ENCODE data around the gene CNTNAP2. TPM values are rescaled to one million over a fixed set of nuclear protein-coding genes. Genes with fewer than 3 reads are reported as not detected.

The CNTNAP2 gene
- total and polyA plus RNA-seq, 2 experiments from 2014 or later: not detected

DNA sequence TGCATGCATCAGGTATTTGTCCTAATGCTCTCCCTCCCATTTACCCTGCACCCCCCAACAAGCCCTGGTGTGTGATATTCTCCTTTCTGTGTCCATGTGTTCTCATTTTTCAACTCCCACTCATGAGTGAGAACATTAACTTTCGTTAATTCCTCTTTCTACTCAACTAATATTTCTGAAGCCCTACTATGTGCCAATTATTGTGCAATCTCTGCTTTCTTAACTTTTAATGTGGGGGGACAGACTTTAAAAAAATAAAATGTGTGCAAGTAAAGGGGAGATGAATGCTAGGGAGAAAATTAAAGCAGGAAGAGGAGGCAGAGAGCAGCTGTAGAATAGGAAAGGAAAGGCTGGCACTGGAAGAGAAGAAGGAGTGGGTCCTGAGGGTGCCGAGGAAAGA lies 1520.0 kb downstream of the CNTNAP2 start:
- in situ Hi-C loops (cut with MboI): no loop called here

DNA sequence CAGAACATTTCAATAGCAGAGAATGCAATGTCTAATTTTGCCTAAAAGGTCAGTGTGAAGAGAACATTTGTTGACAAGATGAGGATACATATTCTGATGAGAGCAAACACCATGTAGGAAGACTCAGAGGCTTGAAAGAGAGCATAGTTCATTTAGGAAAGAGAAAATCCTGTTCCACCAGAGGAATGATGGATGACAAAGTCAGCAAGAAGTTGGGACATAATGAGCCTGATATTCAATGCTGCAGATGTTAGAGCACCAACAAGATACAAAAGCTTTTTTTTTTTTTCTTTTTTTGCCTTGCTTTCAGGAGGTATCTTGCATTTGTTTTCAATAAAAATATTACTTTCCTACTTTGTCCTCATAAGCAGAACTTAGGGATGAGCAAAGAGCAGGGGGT lies 1522.0 kb downstream of the CNTNAP2 start:
- H2AFZ ChIP-seq: no peak overlapping the region
- H3K9ac ChIP-seq: no peak overlapping the region
- in situ Hi-C loops (cut with MboI): no loop called here
- no peak overlapping the region for H3K4me3 ChIP-seq
- no peaks in the 10 kb centered on the region for H3K36me3 ChIP-seq (ENCODE audit: low read depth)
- no peak for DNase-seq
- H3K9me3 ChIP-seq (ENCODE audit: low read depth): no peaks in the 10 kb centered on the region
- no peaks in the 10 kb centered on the region for H3F3A ChIP-seq (ENCODE audit: insufficient read depth)
- H3K27ac ChIP-seq: no peak overlapping the region
- H3K79me2 ChIP-seq (ENCODE audit: insufficient read depth): no peaks in the 10 kb centered on the region
- no peaks in the 10 kb centered on the region for H4K20me1 ChIP-seq (ENCODE audit: insufficient read depth)
- H3K4me1 ChIP-seq (ENCODE audit: insufficient read depth): no peaks in the 10 kb centered on the region
- H3K27me3 ChIP-seq (replicated peaks; ENCODE audit: insufficient read depth): no peaks in the 10 kb centered on the region
- no peak overlapping the region for H3K4me2 ChIP-seq (ENCODE audit: unreplicated experiment)
- no peaks in the 10 kb centered on the region for H3K9me2 ChIP-seq (ENCODE audit: insufficient read depth)
- TF ChIP-seq EZH2phosphoT487 (IDR thresholded peaks at IDR 0.05; ENCODE audit: insufficient read depth, low read depth) (no peak), EZH2 (IDR thresholded peaks at IDR 0.05; ENCODE audit: insufficient read depth, poor library complexity, severe bottlenecking) (no peak)

More for the DNA sequence above, 1520.0 kb downstream of the CNTNAP2 start:
- DNase-seq: no peak
- Histone ChIP-seq H3K4me2 (ENCODE audit: unreplicated experiment) (no peak overlapping the region), H3K27me3 (replicated peaks; ENCODE audit: insufficient read depth) (no peaks in the 10 kb centered on the region), H3K36me3 (ENCODE audit: low read depth) (no peaks in the 10 kb centered on the region), H2AFZ (no peak overlapping the region), H3K79me2 (ENCODE audit: insufficient read depth) (no peaks in the 10 kb centered on the region), H3K9me3 (ENCODE audit: low read depth) (no peaks in the 10 kb centered on the region), H4K20me1 (ENCODE audit: insufficient read depth) (no peaks in the 10 kb centered on the region), H3K9ac (no peak overlapping the region), H3K4me3 (no peak overlapping the region), H3K4me1 (ENCODE audit: insufficient read depth) (no peaks in the 10 kb centered on the region), H3K27ac (no peak overlapping the region), H3F3A (ENCODE audit: insufficient read depth) (no peaks in the 10 kb centered on the region), H3K9me2 (ENCODE audit: insufficient read depth) (no peaks in the 10 kb centered on the region)
- WGBS, 2 experiments (ENCODE audit: low coverage in 1 of 2, low lambda C conversion rate in 2 of 2, missing lambda C conversion rate in 2 of 2): 17 to 22% methylated on average over 2 of the region's 2 CpGs
- TF ChIP-seq EZH2 (IDR thresholded peaks at IDR 0.05; ENCODE audit: insufficient read depth, poor library complexity, severe bottlenecking): no peak
- no peak for TF ChIP-seq EZH2phosphoT487 (IDR thresholded peaks at IDR 0.05; ENCODE audit: insufficient read depth, low read depth)

DNA sequence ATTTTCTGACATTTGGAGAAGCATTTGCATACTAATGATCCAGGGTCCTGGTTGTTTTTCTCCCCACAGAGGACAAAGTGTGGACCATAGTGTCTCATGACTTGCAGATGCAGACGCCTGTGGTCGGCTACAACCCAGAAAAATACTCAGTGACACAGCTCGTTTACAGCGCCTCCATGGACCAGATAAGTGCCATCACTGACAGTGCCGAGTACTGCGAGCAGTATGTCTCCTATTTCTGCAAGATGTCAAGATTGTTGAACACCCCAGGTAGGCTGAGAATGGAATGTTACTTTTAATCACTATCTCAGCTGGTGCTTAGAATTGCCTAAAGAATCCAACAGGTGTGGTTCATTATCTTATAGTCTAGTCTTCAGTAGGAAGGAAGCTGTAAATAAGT lies 1522.4 kb downstream of the CNTNAP2 start:
- H3K9me3 ChIP-seq (ENCODE audit: low read depth): no peaks in the 10 kb centered on the region
- H3K9ac ChIP-seq: no peak overlapping the region
- no peaks in the 10 kb centered on the region for H3K79me2 ChIP-seq (ENCODE audit: insufficient read depth)
- no peak for TF ChIP-seq EZH2 (IDR thresholded peaks at IDR 0.05; ENCODE audit: insufficient read depth, poor library complexity, severe bottlenecking)
- TF ChIP-seq EZH2phosphoT487 (IDR thresholded peaks at IDR 0.05; ENCODE audit: insufficient read depth, low read depth): no peak
- no peaks in the 10 kb centered on the region for H4K20me1 ChIP-seq (ENCODE audit: insufficient read depth)
- in situ Hi-C loops (cut with MboI): no loop called here
- H2AFZ ChIP-seq: no peak overlapping the region
- H3K4me3 ChIP-seq: no peak overlapping the region
- no peak overlapping the region for H3K4me2 ChIP-seq (ENCODE audit: unreplicated experiment)
- H3F3A ChIP-seq (ENCODE audit: insufficient read depth): no peaks in the 10 kb centered on the region
- no peaks in the 10 kb centered on the region for H3K36me3 ChIP-seq (ENCODE audit: low read depth)
- H3K27ac ChIP-seq: no peak overlapping the region
- 17 to 30% methylated on average over 6 of the region's 6 CpGs for whole genome bisulfite sequencing, 2 experiments (ENCODE audit: low coverage in 1 of 2, low lambda C conversion rate in 2 of 2, missing lambda C conversion rate in 2 of 2)
- DNase-seq: no peak
- H3K4me1 ChIP-seq (ENCODE audit: insufficient read depth): no peaks in the 10 kb centered on the region
- H3K27me3 ChIP-seq (replicated peaks; ENCODE audit: insufficient read depth): no peaks in the 10 kb centered on the region
- no peaks in the 10 kb centered on the region for H3K9me2 ChIP-seq (ENCODE audit: insufficient read depth)

DNA sequence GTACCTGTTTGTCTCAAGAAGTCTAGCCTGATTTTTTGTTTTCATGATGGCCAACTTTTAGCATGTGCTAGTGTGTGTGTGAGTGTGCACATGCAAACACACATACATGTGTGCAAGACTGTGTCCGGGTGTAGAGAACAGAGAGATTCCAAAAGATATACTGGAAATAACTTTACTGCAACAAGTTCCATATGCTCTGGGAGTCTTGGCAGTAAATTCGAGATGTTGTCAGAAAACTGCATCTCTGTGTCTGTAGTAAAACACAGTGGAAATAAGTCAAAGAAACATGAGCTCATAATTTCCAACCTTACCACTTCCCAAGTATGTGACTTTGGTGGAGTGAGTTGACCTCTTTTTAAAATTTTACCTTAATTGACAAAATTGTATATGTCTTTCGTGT lies 1523.2 kb downstream of the CNTNAP2 start:
- Histone ChIP-seq H3K4me1 (ENCODE audit: insufficient read depth) (no peaks in the 10 kb centered on the region), H3K4me3 (no peak overlapping the region), H3K27me3 (replicated peaks; ENCODE audit: insufficient read depth) (no peaks in the 10 kb centered on the region), H4K20me1 (ENCODE audit: insufficient read depth) (no peaks in the 10 kb centered on the region), H3K27ac (no peak overlapping the region), H3K9ac (no peak overlapping the region), H3K36me3 (ENCODE audit: low read depth) (no peaks in the 10 kb centered on the region), H3K9me2 (ENCODE audit: insufficient read depth) (no peaks in the 10 kb centered on the region), H3K9me3 (ENCODE audit: low read depth) (no peaks in the 10 kb centered on the region), H3F3A (ENCODE audit: insufficient read depth) (no peaks in the 10 kb centered on the region), H2AFZ (no peak overlapping the region), H3K4me2 (ENCODE audit: unreplicated experiment) (no peak overlapping the region), H3K79me2 (ENCODE audit: insufficient read depth) (no peaks in the 10 kb centered on the region)
- WGBS, 2 experiments (ENCODE audit: low coverage in 1 of 2, low lambda C conversion rate in 2 of 2, missing lambda C conversion rate in 2 of 2): 8 to 10% methylated on average over 3 of the region's 3 CpGs
- no peak for DNase-seq
- TF ChIP-seq EZH2phosphoT487 (IDR thresholded peaks at IDR 0.05; ENCODE audit: insufficient read depth, low read depth): no peak
- no peak for TF ChIP-seq EZH2 (IDR thresholded peaks at IDR 0.05; ENCODE audit: insufficient read depth, poor library complexity, severe bottlenecking)
- in situ Hi-C loops (cut with MboI): no loop called here

DNA sequence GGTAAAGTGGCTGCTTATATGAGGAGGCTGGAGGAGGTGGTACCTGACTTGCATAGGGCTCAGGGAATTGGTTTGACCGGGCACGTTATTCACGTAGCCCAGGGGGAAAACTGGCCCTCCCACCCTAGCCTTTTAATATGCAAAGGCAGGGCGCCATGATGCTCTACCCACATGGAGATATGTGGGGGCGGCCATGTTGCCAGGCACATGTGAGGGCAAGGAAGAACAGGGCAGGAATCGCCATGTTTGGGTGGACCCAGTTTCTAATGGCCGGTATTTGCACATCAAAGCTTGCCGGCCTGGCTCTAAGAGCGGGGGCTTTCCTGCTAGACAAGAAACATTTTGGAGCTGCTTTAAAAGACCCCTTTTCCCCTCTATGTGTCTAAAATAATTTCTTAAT lies 1524.2 kb downstream of the CNTNAP2 start:
- H3K4me2 ChIP-seq (ENCODE audit: unreplicated experiment): no peak overlapping the region
- no peaks in the 10 kb centered on the region for H3F3A ChIP-seq (ENCODE audit: insufficient read depth)
- no peaks in the 10 kb centered on the region for H3K9me3 ChIP-seq (ENCODE audit: low read depth)
- H3K27ac ChIP-seq: no peak overlapping the region
- H4K20me1 ChIP-seq (ENCODE audit: insufficient read depth): no peaks in the 10 kb centered on the region
- no peaks in the 10 kb centered on the region for H3K4me1 ChIP-seq (ENCODE audit: insufficient read depth)
- DNase-seq: no peak
- H3K9me2 ChIP-seq (ENCODE audit: insufficient read depth): no peaks in the 10 kb centered on the region
- WGBS, 2 experiments (ENCODE audit: low coverage in 1 of 2, low lambda C conversion rate in 2 of 2, missing lambda C conversion rate in 2 of 2): 34 to 49% methylated on average over 9 of the region's 9 CpGs
- in situ Hi-C loops (cut with MboI): no loop called here
- no peak overlapping the region for H2AFZ ChIP-seq
- no peaks in the 10 kb centered on the region for H3K27me3 ChIP-seq (replicated peaks; ENCODE audit: insufficient read depth)
- TF ChIP-seq EZH2phosphoT487 (IDR thresholded peaks at IDR 0.05; ENCODE audit: insufficient read depth, low read depth): no peak
- TF ChIP-seq EZH2 (IDR thresholded peaks at IDR 0.05; ENCODE audit: insufficient read depth, poor library complexity, severe bottlenecking): no peak
- H3K4me3 ChIP-seq: no peak overlapping the region
- no peak overlapping the region for H3K9ac ChIP-seq
- no peaks in the 10 kb centered on the region for H3K36me3 ChIP-seq (ENCODE audit: low read depth)
- no peaks in the 10 kb centered on the region for H3K79me2 ChIP-seq (ENCODE audit: insufficient read depth)

All from GM23248 (cell line).